HPDE6-E6E7 (cell line): ENCODE measurements around the gene RAP1GDS1.
A peak's percentile ranks its signal among the peaks of the same experiment; 100 is the strongest.

Experiments
- DNase-seq: peaks from one replicate; pipeline ENCODE4 v3.0.0; 2011; ENCODE audit warnings: missing footprints; ENCODE audit errors: extremely low spot score

RAP1GDS1 gene, protein sequence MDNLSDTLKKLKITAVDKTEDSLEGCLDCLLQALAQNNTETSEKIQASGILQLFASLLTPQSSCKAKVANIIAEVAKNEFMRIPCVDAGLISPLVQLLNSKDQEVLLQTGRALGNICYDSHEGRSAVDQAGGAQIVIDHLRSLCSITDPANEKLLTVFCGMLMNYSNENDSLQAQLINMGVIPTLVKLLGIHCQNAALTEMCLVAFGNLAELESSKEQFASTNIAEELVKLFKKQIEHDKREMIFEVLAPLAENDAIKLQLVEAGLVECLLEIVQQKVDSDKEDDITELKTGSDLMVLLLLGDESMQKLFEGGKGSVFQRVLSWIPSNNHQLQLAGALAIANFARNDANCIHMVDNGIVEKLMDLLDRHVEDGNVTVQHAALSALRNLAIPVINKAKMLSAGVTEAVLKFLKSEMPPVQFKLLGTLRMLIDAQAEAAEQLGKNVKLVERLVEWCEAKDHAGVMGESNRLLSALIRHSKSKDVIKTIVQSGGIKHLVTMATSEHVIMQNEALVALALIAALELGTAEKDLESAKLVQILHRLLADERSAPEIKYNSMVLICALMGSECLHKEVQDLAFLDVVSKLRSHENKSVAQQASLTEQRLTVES

DNA sequence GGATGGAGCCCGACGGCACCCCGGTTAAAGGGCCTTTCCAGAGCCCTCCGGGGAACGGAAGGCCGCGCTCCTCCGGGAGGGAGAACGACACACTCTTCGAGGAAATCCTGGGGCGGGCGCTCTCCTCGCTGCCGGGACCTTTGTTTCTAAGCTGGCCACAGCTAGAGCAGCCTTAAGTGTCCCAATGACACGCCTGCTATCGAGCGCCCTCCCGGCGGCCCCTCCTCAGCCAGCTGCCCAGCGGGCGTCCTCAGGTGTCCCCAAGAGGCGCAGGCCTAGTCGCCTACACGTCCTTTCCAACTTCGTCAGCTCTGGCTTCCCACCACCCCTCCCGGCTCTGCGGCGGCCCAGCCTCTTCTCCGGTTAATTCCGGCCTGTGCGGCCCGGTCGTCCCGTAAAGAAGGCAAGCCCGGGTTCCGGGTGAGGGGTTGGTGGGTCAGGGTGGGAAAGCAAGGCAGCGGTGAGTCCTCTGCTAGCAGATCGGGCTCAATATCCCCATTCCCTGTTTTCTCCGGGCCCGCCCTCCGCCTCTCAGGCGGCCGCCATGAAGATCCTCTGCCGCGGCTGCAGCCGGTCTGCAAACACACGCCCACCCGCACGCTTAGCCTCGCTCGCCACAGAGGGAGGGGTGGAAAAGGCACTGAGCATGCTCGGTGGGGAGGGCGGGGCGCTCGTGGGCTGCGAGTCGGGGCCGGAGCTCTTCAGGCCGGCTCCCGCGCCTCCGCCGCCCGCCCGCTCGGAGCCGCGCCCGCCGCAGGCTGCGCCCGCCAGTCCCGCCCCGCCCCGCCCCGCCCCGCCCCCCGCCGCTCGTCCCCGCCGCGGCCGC lies at the start of gene RAP1GDS1:
TSS of gene RAP1GDS1 (plus strand) at position 806 of the 826 bp plus-strand sequence. CDS start 182 bp downstream, outside the sequence.
- DNase-seq, result peak; percentile 90

DNA sequence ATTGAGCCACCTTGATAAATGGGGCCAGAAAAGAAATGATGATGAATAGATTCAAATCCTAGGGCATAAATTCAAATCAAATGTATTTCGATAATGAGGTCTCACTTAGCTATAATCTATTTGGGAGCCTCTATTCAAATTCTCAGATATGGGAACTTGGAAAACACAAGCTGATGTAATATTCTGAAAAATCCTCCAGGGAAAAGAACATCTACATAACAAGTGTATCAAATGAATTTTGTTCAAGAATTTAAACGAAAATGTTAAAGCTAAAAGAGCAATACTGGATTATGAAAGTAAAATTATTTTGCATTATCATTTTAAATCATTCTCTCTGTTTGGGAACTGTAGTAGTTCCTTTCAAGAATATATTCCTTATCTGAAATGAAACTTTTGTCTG lies 38.9 kb upstream of the RAP1GDS1 start:
- no peak for DNase-seq

DNA sequence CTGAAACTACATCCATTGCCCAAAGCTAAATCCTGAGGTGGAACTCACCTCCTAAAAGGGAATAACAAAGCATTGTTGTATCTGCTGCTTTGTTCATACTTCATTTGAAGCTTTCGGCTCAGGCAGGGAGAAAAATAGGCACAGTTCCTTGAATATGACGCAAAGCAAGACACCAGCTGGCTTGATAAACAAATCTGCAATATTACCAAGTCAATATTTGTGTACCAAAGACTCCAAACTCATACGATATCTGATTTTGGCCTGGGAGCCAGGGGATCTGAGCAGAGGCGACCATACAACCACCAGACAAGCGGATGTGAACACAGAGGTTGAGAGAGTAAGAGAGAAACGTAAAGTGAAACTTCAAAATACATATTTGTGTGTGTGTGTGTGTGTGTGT lies 34.8 kb upstream of the RAP1GDS1 start:
- no peak for DNase-seq

DNA sequence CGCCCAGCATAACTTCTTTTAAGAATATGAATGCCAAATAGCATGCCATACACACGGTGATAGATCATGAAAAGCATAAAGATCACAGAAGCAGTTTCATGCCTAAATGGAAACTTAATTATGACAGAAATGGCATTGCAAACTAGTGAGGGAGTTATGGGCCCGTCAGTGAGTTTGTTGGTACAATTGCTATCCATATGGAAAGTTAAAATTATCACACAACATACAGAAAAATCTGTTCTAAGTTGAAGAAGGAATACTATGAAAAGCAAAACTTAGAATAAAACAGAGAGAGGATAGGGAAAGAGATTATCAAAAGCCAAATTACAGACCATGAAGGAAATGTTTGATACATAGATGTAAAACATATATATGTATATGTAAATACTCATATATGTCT lies 30.2 kb upstream of the RAP1GDS1 start:
- no peak for DNase-seq

DNA sequence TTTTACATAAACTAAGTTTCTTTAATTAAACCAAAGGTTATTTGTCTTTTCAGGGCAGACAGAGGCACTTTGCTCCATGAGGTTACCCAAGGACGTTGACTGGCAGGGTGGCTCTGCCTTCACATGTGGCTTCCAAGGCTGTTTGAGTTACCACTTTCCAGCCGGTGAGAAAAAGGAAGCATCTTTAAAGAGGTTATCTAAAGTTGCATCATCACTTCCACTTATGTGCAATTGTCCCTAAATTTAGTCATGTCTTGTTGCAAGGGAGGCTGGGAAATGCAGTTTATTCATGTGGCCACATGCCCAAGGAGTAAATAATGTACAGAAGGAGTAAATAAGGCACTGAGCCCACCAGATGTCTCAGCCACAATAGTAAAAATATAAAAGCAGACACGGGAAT lies 29.0 kb upstream of the RAP1GDS1 start:
- peak; percentile 3 for DNase-seq

DNA sequence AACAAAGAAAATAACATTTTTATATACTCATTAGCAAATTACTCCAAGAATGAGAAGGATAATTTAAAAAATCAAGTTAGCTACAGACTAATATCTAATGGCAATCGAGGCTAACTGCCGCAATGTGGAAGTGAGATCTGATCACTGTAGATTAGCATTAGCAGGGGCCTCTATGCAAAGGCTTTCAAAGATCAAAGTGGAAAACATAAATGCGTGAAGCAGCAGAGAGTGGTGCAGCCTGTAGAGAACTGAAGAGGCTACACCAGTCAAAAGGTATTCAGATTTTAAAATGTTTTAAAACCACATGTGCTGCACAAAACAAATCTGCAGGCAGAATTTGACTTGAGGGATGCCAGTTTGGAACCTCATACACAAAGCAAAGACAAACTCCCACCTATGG lies 24.0 kb upstream of the RAP1GDS1 start:
- no peak for DNase-seq

DNA sequence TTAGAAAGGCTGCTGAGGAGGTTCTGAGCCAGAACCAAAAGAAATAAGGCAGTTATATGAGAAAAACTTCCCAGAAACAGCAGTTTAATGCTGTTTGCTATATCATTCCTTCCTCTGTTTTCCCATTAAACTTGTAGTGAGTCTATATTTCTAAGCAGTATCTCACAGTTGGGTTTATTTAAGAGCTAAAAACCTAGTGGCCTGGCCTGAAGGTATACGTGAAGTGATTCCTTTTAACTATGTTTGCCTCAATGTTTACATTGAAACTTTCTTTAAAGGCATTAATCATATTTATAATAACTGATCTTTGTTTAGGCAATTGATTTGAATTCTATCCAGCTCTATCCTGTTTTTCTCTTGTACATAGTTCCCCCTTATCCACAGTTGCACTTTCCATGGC lies 19.1 kb upstream of the RAP1GDS1 start:
- no peak for DNase-seq

DNA sequence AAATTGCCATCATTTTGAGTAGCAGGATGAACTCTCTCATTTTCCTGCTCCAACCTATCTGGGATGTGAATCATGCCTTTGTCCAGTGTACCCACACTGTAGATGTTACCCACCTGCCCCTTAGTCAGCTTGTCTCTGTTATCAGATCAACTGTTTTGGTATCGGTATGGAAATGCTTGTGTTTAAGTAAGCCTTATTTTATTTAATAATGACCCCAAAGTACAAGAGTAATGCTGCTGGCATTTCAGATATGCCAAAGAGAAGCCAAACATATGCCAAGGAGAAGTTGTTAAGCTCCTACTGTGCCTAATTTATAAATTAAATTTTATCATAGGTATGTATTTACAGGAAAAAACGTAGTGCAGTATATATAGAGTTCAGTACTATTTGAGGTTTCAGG lies 18.6 kb upstream of the RAP1GDS1 start:
- DNase-seq, result no peak

DNA sequence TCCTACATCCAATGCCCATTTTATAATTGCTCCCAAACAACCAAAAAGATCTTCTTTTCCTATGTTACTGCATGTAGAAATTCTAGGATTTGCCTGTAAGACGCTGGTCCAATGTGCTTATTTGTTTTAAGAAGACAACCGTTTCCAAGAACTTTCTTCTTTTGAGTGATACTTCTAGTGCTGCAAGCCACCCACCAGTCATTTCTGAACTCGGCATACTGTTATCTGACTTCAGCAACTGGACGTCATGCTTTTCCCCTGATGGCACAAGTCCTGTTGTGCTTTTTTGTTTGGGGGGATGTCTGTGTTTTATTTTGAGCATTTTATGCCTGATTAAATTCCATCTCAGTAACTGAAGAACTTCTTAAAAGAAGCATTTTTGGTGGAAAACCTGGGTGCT lies 16.0 kb upstream of the RAP1GDS1 start:
- DNase-seq, result no peak

DNA sequence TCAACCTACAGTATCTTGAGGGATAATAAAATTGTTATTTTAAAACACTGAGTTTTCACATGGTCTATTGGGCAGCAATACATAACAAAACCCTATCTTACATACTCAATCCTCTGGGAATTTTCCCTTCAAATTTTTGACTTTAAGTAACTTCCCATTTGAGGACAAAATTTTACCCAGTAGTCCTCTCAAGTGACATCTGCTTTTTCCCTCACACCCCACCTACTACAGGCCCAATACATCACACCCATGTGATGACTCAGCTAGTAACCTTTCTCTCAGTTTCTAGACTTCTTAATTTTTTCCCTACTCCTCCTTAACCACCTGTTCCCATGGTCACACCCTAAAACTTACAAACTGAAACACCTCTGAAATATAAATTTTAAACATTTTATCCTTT lies 12.2 kb upstream of the RAP1GDS1 start:
- DNase-seq, result no peak

DNA sequence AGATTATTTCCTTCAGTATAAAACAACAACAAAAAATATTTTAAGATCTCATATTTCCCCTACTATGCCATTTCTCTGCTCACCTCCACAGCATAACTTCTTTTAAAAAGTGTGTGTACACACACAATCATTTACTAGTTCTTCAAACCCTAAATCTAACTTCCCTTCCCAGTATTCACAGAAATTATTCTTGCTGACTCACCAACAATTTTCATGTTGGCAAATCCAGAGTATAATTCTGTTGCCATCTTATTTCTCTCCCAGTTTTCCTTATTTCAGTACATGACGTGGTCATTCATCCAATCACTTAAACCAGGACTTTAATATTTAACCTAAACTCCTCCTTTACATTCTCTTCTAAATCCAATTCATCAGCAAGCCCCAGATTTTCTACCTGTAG lies 11.4 kb upstream of the RAP1GDS1 start:
- DNase-seq, result no peak

DNA sequence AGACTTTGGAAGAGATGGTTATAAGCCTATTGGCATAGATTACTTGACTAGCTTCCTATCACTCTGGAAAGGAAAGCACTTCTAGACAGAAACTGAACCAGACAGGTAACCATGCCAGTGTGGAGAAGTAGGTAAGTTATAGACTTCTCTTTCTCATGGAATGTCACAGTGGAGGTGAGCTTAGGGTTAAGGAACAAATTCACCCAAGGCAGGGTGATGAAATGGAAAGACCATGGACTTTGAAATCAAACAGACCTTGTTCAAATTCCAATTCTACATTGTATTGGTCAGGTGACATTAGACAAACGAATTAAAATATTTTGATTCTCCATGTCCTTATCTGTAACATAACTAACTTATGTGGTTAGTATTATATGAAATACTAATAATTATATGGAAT lies 7.7 kb upstream of the RAP1GDS1 start:
- no peak for DNase-seq

DNA sequence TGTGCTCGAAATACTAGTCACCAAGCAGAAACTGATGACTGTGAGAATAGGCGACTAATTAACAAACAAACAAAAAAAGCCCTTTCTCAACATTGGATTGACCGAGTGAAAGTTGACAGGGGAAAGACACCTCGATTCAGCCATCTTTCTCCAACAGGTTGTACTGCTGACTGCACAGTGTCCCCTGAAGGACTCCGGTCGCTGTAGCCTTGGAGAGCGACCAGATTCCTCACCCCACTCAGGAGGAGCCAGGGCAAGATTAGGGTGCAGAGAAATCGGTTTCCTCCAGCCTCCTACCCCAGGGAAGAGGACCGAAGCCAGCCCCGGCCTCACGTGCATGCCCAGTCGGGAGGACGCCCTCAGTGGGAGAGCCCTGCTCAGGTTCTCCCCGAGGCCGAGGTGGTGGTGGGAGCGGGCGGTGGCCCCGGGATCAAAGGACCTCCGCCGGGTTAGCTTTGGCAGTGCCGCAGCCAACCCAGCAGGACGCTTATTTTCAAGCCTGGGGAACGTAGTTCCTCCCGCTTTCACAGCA lies 1.1 kb upstream of the RAP1GDS1 start:
- DNase-seq, result peak; percentile 22

DNA sequence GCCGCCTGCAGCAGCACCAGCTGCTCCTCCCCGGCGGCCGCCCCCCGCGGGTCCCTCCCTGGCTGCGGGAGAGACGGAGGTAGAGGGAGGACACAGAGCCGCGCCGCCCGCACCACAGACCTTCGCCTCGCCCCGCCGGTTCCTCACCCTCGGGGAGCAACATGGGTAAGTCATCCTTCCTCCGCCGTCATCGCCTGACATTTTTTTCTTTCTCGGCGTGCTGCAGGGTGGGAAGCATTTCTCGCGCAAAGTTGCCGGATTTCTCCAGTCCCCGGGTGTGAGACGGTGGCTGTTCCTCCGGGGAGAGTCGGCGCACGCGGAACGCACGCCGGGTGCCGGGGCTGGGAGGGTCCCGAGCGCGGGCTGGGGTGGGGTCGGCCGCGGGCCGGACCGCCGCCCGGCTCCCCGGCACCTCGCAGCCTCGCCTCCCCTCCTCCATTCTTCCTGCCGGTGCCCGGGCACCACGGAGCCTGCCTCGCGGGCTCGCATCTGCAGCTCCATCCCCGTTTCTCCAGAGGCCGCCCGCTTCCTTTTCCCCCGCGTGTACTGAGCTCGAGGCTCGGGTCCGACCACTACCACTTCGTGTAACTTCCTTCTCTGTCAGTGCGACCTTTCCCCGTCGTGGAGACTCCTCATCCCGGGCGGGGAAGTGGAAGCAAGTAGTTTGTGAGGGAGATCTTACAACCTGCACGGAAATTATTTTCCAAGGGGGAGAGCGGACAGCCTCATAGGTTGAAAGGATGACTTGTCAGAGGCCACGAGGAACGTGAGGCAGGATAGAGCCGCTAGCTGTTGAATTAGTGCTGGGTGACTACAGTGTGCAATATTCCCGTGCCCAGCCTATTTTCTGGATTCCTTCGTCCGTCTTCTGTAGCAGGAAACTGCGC lies 464 bp downstream of the RAP1GDS1 start:
- DNase-seq, result peak; percentile 34

DNA sequence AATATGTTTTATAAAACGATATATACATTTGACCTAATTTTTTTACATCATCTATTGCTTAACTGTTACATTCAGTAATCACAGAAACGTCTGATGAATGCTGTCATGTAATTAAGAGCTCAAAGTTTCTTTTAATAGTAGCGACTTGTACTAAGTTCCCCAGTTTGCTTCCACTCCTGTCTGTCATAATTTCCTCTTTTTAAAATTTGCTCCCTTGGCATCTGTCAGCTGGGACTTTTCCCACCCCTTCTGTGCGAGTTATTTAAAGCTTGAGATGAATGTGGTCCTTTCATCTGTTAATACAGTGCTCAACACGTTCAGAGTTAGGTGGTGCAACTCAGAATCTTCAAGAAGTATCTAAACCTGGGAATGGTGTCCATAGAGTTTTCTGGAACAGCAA lies 1.2 kb downstream of the RAP1GDS1 start:
- no peak for DNase-seq

DNA sequence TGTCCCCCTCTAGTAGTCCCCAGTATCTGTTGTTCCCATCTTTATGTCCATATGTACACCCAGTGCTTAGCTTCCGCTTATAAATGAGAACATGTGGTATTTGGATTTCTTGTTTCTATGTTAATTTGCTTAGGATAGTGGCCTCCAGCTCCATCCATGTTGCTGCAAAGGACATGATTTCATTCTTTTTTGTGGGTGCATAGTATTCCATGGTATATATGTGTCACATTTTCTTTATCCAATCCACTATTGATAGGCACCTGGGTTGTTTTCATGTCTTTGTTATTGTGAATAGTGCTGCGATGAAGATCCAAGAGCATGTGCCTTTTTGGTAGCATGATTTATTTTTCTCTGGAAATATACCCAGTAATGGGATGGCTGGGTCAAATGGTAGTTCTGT lies 6.3 kb downstream of the RAP1GDS1 start:
- DNase-seq, result no peak

DNA sequence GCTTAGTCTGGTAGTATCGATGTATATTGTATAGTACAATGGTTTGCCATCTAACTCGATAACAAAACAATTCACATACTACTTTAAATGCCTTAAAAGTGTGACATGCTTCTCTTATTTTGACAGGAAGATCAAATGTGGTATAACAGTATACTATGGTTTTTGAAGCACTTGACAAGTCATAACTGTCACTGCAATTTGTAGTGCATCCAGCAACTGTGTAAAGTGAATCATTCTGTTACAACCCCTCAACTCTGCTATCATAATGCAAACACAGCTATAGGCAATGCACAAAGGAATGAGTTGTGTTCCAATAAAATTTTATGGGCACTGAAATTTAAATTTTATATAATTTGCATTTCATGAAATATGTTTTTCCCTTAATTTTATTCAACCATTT lies 14.0 kb downstream of the RAP1GDS1 start:
- no peak for DNase-seq

DNA sequence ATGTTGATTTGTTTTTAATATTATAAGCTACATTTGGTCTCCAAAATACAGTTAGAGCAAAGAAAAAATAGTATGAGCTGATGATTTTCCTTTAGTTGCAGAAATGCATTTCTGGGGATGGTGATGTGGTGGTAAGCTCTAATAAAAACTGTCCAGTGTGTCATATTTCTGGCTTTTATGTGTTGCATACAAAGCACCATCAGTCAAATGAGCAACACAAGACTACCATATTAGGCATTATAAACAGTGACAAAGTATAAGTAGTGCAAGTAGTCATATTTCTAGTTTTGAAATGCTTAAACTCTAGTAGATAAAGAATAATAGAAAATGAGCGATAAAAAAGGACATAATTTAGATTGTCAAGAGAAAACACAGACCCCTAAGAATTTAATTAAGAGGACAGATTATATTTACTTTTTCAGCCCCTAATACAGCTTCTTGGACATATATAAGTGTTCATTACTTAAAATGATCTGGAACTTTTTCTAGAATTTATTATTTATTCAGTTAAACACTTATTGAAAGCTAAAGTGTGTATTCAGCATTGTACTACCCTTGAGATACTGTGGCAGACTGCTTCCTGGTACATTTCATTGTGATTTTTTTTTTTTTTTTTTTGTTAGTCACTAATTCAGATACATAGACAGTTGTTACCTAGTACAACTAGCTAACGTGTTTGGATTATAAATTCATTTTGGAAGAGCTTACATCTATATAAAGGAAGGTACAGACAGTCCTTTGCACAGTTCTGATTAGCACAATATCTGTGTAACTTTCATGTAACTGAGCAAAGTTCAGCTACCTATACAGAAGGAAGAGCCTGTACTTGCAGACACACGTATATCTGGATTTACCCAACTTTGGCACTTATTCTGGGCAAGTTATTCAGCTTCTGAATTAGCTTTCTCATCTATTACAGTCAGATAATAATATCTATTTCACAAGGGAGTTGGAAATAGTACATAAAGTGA lies 22.3 kb downstream of the RAP1GDS1 start:
- DNase-seq, result no peak

DNA sequence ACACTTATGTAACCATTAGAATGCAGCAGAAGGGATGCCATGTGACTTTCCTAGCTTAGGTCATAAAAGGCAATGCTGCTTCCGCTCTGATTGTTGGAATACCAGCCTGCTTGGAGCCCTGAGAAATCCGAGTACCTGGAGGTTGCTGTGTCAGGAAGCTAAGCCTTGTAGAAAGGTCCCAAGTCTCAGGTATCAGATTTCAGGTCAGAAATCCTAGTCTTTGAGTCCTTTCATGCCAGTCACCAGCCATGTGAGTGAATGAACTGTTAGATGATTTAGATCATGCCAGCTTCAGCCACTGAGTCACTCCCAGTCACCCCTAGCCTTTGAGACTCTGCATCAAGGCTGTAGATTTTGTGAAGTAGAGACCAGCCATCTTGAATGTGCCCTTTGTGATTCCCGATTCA lies 23.5 kb downstream of the RAP1GDS1 start:
- peak; percentile 12 for DNase-seq

DNA sequence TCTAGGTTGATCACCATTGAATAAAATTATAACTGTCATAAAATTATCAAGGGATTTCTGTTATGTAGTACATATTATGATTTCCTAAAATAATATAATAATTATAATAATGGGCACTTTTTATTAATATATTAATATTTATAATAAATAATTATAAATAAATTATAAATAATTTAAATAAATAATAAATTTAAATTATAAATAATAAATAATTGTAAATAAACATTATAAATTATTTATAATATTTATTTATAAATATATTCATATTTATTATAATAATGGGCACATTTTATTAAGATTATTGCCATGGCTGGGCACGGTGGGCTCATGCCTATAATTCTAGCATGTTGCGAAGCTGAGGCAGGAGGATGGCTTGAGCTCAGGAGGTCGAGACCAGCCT lies 24.5 kb downstream of the RAP1GDS1 start:
- DNase-seq, result no peak
